ENCODE data around the gene OR8G1.

GRCh38 chr11:124209824-124210357, 31.0 kb upstream of the OR8G1 start:
- TF ChIP-seq POLR2A (IDR thresholded peaks at IDR 0.05) (no peak), CTCF (IDR thresholded peaks at IDR 0.05) (no peak)

Measured in uterus (tissue), 2 donors.